NB4 (cell line): ENCODE results near the gene CCBE1.

Experiments used
- CTCF ChIP-seq: IDR thresholded peaks from one replicate; pipeline ENCODE4 v1.5.1; 2012; ENCODE audit warnings: low read depth, low read length
- MYC ChIP-seq: IDR thresholded peaks from 2 replicates; pipeline ENCODE4 v1.6.1; 2011; ENCODE audit warnings: low read depth, low read length
- POLR2A ChIP-seq: IDR thresholded peaks from 2 replicates; pipeline ENCODE4 v1.6.1; 2011; ENCODE audit warnings: mild to moderate bottlenecking; ENCODE audit not compliant: insufficient read length; ENCODE audit errors: extremely low read depth
- TF ChIP-seq, protein P1 (sequence below): IDR thresholded peaks from 2 replicates; pipeline ENCODE4 v1.6.1; 2011; ENCODE audit warnings: low read depth, low read length

DNA sequence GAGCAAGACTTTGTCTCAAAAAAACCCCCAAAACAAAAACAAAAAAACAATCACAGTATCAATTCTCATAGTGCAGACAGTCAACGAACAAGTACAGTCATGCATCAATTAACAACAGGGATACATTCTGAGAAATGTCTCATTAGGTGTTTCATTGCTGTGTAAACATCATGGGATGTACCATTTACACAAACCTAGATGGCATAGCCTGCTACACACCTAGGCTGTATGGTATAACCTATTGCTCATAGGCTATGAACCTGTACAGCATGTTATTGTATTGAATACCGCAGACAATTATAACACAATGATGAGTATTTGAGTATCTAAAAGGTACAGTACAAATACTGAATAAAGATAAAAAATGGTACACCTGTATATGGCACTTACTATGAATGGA lies 270.4 kb downstream of the CCBE1 start:
- TF ChIP-seq POLR2A (no peak), CTCF (no peak), MYC (no peak)
- TF ChIP-seq, protein P1, sequence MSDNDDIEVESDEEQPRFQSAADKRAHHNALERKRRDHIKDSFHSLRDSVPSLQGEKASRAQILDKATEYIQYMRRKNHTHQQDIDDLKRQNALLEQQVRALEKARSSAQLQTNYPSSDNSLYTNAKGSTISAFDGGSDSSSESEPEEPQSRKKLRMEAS = no peak
